GM12801 (cell line): ENCODE results near the gene RBM20.

Experiments used
- TF ChIP-seq, protein P1 (sequence below): IDR thresholded peaks from one replicate; pipeline ENCODE4 v1.5.1; 2011; ENCODE audit warnings: control low read depth; ENCODE audit not compliant: insufficient read length; ENCODE audit errors: extremely low read depth

RBM20 gene

GRCh38 chr10:110797416-110797815, 153.3 kb downstream of the RBM20 start:
- TF ChIP-seq, protein P1, sequence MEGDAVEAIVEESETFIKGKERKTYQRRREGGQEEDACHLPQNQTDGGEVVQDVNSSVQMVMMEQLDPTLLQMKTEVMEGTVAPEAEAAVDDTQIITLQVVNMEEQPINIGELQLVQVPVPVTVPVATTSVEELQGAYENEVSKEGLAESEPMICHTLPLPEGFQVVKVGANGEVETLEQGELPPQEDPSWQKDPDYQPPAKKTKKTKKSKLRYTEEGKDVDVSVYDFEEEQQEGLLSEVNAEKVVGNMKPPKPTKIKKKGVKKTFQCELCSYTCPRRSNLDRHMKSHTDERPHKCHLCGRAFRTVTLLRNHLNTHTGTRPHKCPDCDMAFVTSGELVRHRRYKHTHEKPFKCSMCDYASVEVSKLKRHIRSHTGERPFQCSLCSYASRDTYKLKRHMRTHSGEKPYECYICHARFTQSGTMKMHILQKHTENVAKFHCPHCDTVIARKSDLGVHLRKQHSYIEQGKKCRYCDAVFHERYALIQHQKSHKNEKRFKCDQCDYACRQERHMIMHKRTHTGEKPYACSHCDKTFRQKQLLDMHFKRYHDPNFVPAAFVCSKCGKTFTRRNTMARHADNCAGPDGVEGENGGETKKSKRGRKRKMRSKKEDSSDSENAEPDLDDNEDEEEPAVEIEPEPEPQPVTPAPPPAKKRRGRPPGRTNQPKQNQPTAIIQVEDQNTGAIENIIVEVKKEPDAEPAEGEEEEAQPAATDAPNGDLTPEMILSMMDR = no peak

DNA sequence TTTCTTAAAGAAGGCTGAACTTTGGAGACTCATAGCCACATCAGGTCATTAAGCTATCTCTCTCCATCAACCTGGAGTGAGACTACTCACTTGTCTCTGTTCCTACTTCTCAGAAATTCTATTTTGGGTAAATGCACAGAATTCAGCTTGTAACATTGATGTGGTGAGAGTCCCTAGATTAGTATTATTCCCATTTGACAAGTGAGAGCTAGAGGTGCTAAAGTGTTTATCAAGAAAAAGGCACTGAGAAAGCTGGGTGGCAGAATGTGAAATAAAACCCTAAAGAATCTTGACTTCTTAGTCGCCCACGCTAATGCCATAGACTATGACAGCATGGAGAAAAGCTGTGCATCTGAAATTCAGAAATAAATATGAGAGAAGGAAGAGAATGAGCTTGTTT, 154.2 kb downstream of the RBM20 start:
- TF ChIP-seq, protein P1 = no peak

DNA sequence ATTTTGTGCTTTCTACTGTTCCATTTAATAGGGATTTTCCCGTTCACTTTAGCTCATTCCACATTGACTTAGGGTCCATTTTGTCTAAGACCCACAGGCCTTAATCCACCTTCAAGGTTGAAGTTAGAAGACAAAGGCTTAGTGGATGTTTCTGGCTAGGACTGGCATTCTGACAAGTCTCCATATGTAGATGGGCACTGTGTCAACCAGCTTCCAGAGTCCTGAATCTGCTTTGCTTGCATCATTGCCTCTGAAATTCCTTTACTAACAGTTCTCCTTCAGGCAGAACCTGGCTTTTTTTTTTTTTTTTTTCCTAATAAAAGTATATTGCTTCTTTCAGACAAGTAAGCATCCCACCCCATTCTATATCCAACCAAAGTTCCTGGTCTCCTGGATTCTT, 158.0 kb downstream of the RBM20 start:
- TF ChIP-seq, protein P1 = no peak

GRCh38 chr10:110802551-110803238, 158.6 kb downstream of the RBM20 start:
- TF ChIP-seq, protein P1 = no peak

GRCh38 chr10:110803239-110803749, 159.2 kb downstream of the RBM20 start:
- TF ChIP-seq, protein P1 = no peak

- TF ChIP-seq, protein P1 = no peak
Measured at GRCh38 chr10:110803830-110804338, 159.7 kb downstream of the RBM20 start.

GRCh38 chr10:110804376-110804775, 160.2 kb downstream of the RBM20 start:
- TF ChIP-seq, protein P1 = no peak
